22Rv1 (cell line): ENCODE data around the gene MAFF.

Experiments used
- ZFX ChIP-seq: fragments of 450-650 bp; IDR thresholded peaks from 2 replicates; pipeline ENCODE4 v1.6.1; 2017; ENCODE audit warnings: antibody characterized with exemption, borderline replicate concordance
- TF ChIP-seq, protein P1 (sequence below): fragments of 450-650 bp; IDR thresholded peaks from 2 replicates; pipeline ENCODE4 v1.5.1; 2017; ENCODE audit warnings: mild to moderate bottlenecking

- TF ChIP-seq, protein P1, sequence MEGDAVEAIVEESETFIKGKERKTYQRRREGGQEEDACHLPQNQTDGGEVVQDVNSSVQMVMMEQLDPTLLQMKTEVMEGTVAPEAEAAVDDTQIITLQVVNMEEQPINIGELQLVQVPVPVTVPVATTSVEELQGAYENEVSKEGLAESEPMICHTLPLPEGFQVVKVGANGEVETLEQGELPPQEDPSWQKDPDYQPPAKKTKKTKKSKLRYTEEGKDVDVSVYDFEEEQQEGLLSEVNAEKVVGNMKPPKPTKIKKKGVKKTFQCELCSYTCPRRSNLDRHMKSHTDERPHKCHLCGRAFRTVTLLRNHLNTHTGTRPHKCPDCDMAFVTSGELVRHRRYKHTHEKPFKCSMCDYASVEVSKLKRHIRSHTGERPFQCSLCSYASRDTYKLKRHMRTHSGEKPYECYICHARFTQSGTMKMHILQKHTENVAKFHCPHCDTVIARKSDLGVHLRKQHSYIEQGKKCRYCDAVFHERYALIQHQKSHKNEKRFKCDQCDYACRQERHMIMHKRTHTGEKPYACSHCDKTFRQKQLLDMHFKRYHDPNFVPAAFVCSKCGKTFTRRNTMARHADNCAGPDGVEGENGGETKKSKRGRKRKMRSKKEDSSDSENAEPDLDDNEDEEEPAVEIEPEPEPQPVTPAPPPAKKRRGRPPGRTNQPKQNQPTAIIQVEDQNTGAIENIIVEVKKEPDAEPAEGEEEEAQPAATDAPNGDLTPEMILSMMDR, result no peak
- no peak for TF ChIP-seq ZFX
These were observed 33.8 kb upstream of the MAFF start for GRCh38 chr22:38167988-38168407.
